KG1 (cell line): Measurements from ENCODE around the gene CD82.
"Not testable (repeated sequence)": the region's sequence is repeated elsewhere in the genome, so short reads cannot be mapped to it uniquely, and the experiment has no call there.

Experiments used
- DNase-seq: peaks from one replicate; lab custom pipeline; 2025; lab: John Stamatoyannopoulos, UW

CD82 gene

DNA sequence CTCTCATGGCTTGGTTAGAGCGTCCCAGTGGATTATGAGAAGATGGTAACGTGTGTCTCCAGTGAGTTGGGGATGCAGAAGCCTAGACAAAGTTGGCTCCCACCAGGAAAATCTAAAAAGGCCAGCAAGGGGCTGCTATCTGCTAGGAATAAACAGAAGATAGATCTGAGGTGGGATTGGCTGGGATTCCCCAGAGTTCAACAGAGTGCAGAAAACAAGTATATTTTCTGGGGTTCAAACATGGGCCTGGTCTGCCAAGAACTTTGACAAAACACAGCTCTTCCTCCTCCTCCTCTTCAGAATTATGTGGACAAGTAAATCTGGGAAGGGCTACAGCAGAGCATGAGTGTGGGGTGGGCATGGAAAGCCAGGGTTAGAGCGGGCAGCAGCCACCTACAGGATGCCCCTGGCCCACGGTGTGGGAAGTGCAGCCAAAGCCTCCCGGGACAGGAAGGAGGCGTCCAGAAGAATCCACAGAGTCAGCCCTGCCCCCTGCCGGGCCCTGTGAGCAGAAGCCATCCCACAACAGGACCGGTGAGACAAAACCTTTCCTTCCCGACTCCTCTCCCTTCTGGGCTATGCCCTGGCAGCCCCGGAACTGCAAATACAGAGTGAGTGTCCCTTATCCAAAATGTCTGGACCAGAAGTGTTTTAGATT is 67.1 kb downstream of the CD82 start:
- no peak for DNase-seq

GRCh38 chr11:44633641-44634040 is 68.2 kb downstream of the CD82 start:
- DNase-seq: no peak

- DNase-seq: no peak
These were observed 69.2 kb downstream of the CD82 start for GRCh38 chr11:44634401-44635281.

DNA sequence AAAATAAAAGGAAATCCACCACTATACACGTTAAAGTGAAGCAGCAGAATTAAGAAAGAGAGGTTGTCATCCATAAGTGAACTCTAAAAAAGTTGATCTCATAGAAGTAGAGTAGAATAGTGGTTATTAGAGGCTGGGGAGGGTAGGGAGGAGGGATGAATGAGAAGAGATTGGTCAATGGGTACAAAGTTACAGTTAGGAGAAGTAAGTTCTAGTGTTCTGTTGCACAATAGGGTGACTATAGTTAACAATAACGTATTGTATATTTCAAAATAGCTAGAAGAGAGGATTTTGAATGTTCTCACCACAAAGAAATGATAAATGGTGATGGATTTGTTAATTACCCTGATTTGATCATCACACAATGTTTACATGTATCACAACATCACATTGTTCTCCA is 72.0 kb downstream of the CD82 start:
- DNase-seq: no peak

GRCh38 chr11:44638032-44638431 is 72.6 kb downstream of the CD82 start:
- DNase-seq: no peak

DNA sequence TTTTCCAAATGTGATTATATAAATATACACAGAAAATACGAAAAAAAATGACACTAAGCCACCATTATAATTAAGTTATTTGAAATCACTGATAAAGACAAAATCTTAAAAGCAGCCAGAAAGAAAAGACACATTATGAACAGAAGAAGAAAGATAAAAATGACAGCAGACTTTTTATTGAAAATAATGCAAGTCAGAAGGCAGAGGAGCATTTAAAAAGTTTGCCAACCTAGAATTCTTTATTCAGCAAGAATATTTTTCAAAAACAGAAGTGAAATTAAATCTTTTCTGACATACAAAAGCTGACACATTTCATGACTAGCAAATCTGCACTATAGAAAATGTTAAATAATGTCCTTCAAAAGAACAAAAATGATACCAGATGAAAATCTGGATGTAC is 77.8 kb downstream of the CD82 start:
- no peak for DNase-seq

GRCh38 chr11:44645827-44646226 is 80.4 kb downstream of the CD82 start:
- DNase-seq: no peak

GRCh38 chr11:44647255-44647955 is 81.9 kb downstream of the CD82 start:
- DNase-seq: not testable (repeated sequence)

DNA sequence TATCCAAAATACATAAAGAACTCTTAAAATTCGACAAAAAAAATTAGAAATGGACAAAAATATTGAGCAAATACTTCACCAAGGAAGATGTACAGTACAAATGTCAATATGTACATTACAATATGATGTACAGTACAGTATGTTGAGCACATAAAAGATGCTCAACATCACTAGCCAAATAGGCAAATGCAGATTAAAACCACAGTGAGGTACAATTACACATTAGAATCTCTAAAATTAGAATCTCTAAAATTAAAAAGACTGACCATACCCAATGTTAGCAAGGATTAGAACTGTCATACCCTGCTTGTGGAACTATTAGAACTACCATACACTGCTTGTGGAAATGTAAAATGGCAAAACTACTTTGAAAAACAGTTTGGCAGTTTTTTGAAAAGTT is 82.6 kb downstream of the CD82 start:
- no peak for DNase-seq

GRCh38 chr11:44651535-44652155 is 86.2 kb downstream of the CD82 start:
- DNase-seq: no peak

DNA sequence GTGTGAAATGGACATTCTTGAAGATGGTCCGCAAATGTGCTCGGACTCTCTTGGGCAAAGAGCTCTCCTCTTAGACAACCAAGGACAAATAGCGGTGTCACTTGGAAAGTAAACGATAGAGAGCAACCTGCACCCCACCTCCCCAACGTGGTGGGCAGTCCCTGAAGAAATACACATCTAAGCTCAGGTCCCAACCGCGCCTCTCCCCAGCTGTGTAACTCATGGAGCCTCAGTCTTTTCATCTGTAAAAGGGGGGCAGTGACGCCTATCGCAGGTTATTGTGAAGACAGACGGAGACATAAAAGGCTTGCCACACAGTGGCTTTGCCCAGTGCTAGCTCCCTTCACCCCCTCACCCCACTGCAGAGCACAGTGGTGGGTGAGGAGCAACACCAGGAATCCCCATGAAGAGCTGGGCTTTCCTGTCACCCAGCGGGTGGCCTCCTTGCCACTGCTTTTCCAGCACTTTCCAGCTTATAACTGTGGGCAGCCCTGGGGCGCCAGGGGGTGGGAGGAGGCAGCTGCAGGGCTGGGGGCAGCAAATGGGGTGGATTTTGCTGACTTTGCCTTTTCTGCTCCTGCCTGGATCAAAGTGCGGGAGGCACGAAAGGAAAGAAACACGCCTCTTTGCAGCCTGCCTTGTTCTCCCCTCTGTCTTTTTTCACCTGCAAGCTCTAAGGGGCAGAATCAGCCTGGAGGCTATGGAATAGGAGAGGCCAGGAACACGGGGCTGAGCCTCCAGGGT is 87.6 kb downstream of the CD82 start:
- no peak for DNase-seq

GRCh38 chr11:44654057-44654456 is 88.6 kb downstream of the CD82 start:
- DNase-seq: no peak

- DNase-seq: no peak
These were observed 89.1 kb downstream of the CD82 start for GRCh38 chr11:44654596-44654995.

DNA sequence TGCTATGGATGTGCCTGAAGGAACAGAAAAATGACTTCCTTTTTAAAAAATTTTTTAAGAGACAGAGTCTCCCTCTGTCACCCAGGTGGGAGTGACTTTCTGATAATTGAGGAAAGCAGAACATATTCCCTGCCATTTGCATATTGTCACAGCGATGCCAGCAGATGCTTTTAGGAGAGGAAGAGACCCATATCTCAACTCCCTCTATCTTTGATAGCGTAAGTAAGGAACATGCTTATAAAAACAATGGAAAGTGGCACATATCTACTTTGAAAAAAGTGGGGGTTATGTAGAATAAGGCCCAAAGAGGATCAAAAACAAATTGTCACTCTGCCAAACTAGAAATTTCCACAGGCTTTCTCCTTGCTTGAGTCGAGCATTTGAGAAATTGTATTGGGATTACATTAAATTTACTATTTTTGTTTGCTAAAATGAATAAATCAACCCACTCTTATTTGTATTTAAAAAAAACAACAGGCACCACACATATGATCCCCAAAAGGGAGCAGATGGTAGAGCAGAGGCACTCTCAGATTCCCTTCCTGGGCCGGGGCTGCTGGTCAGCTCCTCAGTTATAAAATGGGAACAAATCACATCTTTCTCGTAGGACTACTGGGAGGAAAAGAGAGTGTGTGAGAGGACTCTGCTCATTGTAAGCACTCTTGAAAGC is 92.5 kb downstream of the CD82 start:
- DNase-seq: no peak

DNA sequence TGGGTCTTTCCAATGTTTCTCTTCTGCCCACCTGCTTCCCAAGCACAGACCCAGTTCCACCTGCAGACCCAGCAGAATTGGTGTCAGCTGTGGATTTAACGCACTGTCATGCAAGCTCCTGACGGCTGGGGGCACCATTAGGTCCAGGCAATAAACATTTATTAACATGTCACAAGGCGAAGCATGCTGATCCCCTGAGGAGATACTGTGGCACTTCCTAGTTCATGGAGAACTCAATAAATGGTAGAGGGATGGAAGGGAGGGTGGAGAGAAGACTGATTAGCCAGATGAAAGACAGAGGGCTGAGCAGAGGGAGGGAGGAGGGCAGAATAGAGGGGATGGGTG is 93.0 kb downstream of the CD82 start:
- DNase-seq: no peak

- no peak for DNase-seq
These were observed 94.2 kb downstream of the CD82 start for GRCh38 chr11:44659641-44660040.

GRCh38 chr11:44660535-44660934 is 95.1 kb downstream of the CD82 start:
- DNase-seq: not testable (repeated sequence)

GRCh38 chr11:44661311-44661717 is 95.9 kb downstream of the CD82 start:
- no peak for DNase-seq
